Ascending aorta (tissue), 2 donors: Measurements from ENCODE around the gene TRABD. TPM values are rescaled to one million over a fixed set of nuclear protein-coding genes. Genes with fewer than 3 reads are reported as not detected.
"Not testable (repeated sequence)": the region's sequence is repeated elsewhere in the genome, so short reads cannot be mapped to it uniquely, and the experiment has no call there.

ENCODE experiments used
- DNase-seq, 2 donors: peaks; one replicate each; pipeline ENCODE4 v3.0.0-alpha.2; 2019; ENCODE audit warnings: low spot score in 2 of 2
- H3K27ac ChIP-seq, 2 donors: fragments of 200-600 bp; sonication (generic); one replicate each; pipeline ENCODE4 v1.5.1; 2016 to 2017; ENCODE audit warnings: mild to moderate bottlenecking in 1 of 2
- H3K27me3 ChIP-seq: fragments of 200-600 bp; sonication (generic); one replicate; pipeline ENCODE4 v1.5.1; 2017
- H3K36me3 ChIP-seq, 2 donors: fragments of 200-600 bp; sonication (generic); one replicate each; pipeline ENCODE4 v1.5.1; 2016
- H3K4me1 ChIP-seq, 2 donors: fragments of 200-600 bp; sonication (generic); one replicate each; pipeline ENCODE4 v1.5.1; 2016 to 2017; ENCODE audit warnings: mild to moderate bottlenecking in 1 of 2
- H3K4me3 ChIP-seq, 2 donors: fragments of 200-600 bp; sonication (generic); one replicate each; pipeline ENCODE4 v1.5.1; 2016 to 2017; ENCODE audit warnings: mild to moderate bottlenecking in 1 of 2
- H3K9me3 ChIP-seq, 2 donors: fragments of 200-600 bp; sonication (generic); one replicate each; pipeline ENCODE4 v1.5.1; 2016
- CTCF ChIP-seq, 3 experiments: fragments of 200-600 bp in 2 of 3; fragments of 450-650 bp in 1 of 3; sonication (generic) in 2 of 3; IDR thresholded peaks; one replicate each; pipeline ENCODE4 v1.5.1; 2016 to 2019; ENCODE audit warnings: antibody characterized with exemption in 3 of 3, mild to moderate bottlenecking in 1 of 3, moderate library complexity in 1 of 3
- intact Hi-C: fragments of 100-400 bp; cut with DNase I; formaldehyde crosslinking; loops from one replicate; pipeline ENCODE4 v1.15.1; 2023
- total RNA-seq: library from RNA; depleted of rRNA; stranded (reverse); fragments of >200 nt; gene quantifications from one replicate; pipeline ENCODE4 v1.1.0, GENCODE V29; 2016

TRABD gene
- 91.4 TPM for total RNA-seq

GRCh38 chr22:50185375-50186087, at the start of gene TRABD:
TRABD (plus strand) TSS chr22:50185913; CDS start chr22:50193061, 7,148 bp downstream.
- DNase-seq, result peak in 1 of 2 donors; percentile 92
- Histone ChIP-seq H3K27me3 (no peaks in the 10 kb centered on the region), H3K4me1 (peaks cover 5 to 33% of the 10 kb centered on the region in 2 donors), H3K4me3 (peak within 1 kb of the TSS; percentile 72 to 77), H3K27ac (peak within 1 kb of the TSS; percentile 42 to 67), H3K9me3 (no peaks in the 10 kb centered on the region), H3K36me3 (no peaks in the 10 kb centered on the region)
- intact Hi-C loops, result loop anchor here (1.0 to 5.0 kb wide), 3 partner anchors 15 to 268 kb away; partner anchors contain the start of genes ALG12, CRELD2 and PIM3
- TF ChIP-seq CTCF (IDR thresholded peaks at IDR 0.05), result no peak

- Histone ChIP-seq H3K9me3 (no peaks in the 10 kb centered on the region), H3K4me3 (no peak overlapping the region), H3K4me1 (peaks cover 0 to 3% of the 10 kb centered on the region in 2 donors), H3K27ac (no peak overlapping the region), H3K27me3 (no peaks in the 10 kb centered on the region), H3K36me3 (no peaks in the 10 kb centered on the region)
- no peak for TF ChIP-seq CTCF (IDR thresholded peaks at IDR 0.05)
- no peak for DNase-seq
- intact Hi-C loops, result no loop called here
These were observed 49.1 kb upstream of the TRABD start for GRCh38 chr22:50136581-50137015.

GRCh38 chr22:50137277-50137676, 48.4 kb upstream of the TRABD start:
- H3K27ac ChIP-seq, H3K4me3 ChIP-seq, H3K36me3 ChIP-seq, intact Hi-C loops, H3K9me3 ChIP-seq, DNase-seq, H3K4me1 ChIP-seq, H3K27me3 ChIP-seq: not testable (repeated sequence)

- TF ChIP-seq CTCF (IDR thresholded peaks at IDR 0.05), result no peak
- no peak overlapping the region for H3K27ac ChIP-seq
- no peak for DNase-seq
- no peak overlapping the region for H3K4me3 ChIP-seq
- peaks cover 0 to 3% of the 10 kb centered on the region in 2 donors for H3K4me1 ChIP-seq
- H3K9me3 ChIP-seq, result no peaks in the 10 kb centered on the region
- no peaks in the 10 kb centered on the region for H3K27me3 ChIP-seq
- H3K36me3 ChIP-seq, result no peaks in the 10 kb centered on the region
- intact Hi-C loops, result no loop called here
These were observed 47.7 kb upstream of the TRABD start for GRCh38 chr22:50138041-50138440.

GRCh38 chr22:50138988-50139387, 46.7 kb upstream of the TRABD start:
- Histone ChIP-seq H3K27me3 (no peaks in the 10 kb centered on the region), H3K4me1 (peaks cover 0 to 3% of the 10 kb centered on the region in 2 donors), H3K27ac (no peak overlapping the region), H3K4me3 (no peak overlapping the region), H3K36me3 (no peaks in the 10 kb centered on the region), H3K9me3 (no peaks in the 10 kb centered on the region)
- no peak for DNase-seq
- TF ChIP-seq CTCF (IDR thresholded peaks at IDR 0.05), result no peak
- intact Hi-C loops, result no loop called here

- no peak for DNase-seq
- Histone ChIP-seq H3K9me3 (no peaks in the 10 kb centered on the region), H3K27ac (no peak overlapping the region), H3K4me3 (no peak overlapping the region), H3K27me3 (no peaks in the 10 kb centered on the region), H3K36me3 (no peaks in the 10 kb centered on the region), H3K4me1 (peaks cover 0 to 3% of the 10 kb centered on the region in 2 donors)
- intact Hi-C loops, result no loop called here
- no peak for TF ChIP-seq CTCF (IDR thresholded peaks at IDR 0.05)
These were observed 45.8 kb upstream of the TRABD start for GRCh38 chr22:50139843-50140415.
